ENCODE measurements around the gene MTPN.

MTPN gene

GRCh38 chr7:135899458-135900064, 77.6 kb downstream of the MTPN start:
- Histone ChIP-seq H3K4me3 (ENCODE audit: low read length) (no peak overlapping the region), H4K20me1 (ENCODE audit: insufficient read depth, low read length) (no peaks in the 10 kb centered on the region), H3K36me3 (replicated peaks; ENCODE audit: insufficient read depth, low read length) (no peaks in the 10 kb centered on the region), H3K79me2 (ENCODE audit: low read length) (no peaks in the 10 kb centered on the region), H3K27ac (ENCODE audit: low read length) (no peak overlapping the region), H2AFZ (ENCODE audit: low read length) (no peak overlapping the region), H3K27me3 (replicated peaks; ENCODE audit: insufficient read depth, low read length) (no peaks in the 10 kb centered on the region), H3K9ac (ENCODE audit: low read length) (no peak overlapping the region), H3K9me3 (replicated peaks; ENCODE audit: insufficient read depth, low read length) (no peaks in the 10 kb centered on the region), H3K9me2 (replicated peaks; ENCODE audit: insufficient read depth, low read length) (no peaks in the 10 kb centered on the region), H3K4me2 (ENCODE audit: low read depth, low read length) (no peak overlapping the region), H3K4me1 (ENCODE audit: low read length) (no peaks in the 10 kb centered on the region), H3F3A (ENCODE audit: insufficient read depth, low read length) (no peaks in the 10 kb centered on the region)
- no peak for TF ChIP-seq EZH2 (optimal IDR thresholded peaks at IDR 0.05; ENCODE audit: low read depth, low read length)
- TF ChIP-seq EZH2phosphoT487 (IDR thresholded peaks at IDR 0.05; ENCODE audit: low read length), result no peak
- TF ChIP-seq CTCF (IDR thresholded peaks at IDR 0.05; ENCODE audit: low read length), result no peak
- no peak for DNase-seq

GRCh38 chr7:135898226-135898625, 78.9 kb downstream of the MTPN start:
- Histone ChIP-seq H3K27me3 (replicated peaks; ENCODE audit: insufficient read depth, low read length) (no peaks in the 10 kb centered on the region), H2AFZ (ENCODE audit: low read length) (no peak overlapping the region), H3K36me3 (replicated peaks; ENCODE audit: insufficient read depth, low read length) (no peaks in the 10 kb centered on the region), H3K79me2 (ENCODE audit: low read length) (no peaks in the 10 kb centered on the region), H3K9ac (ENCODE audit: low read length) (no peak overlapping the region), H3F3A (ENCODE audit: insufficient read depth, low read length) (no peaks in the 10 kb centered on the region), H3K27ac (ENCODE audit: low read length) (no peak overlapping the region), H3K4me2 (ENCODE audit: low read depth, low read length) (no peak overlapping the region), H3K9me2 (replicated peaks; ENCODE audit: insufficient read depth, low read length) (no peaks in the 10 kb centered on the region), H3K4me3 (ENCODE audit: low read length) (no peak overlapping the region), H3K9me3 (replicated peaks; ENCODE audit: insufficient read depth, low read length) (no peaks in the 10 kb centered on the region), H3K4me1 (ENCODE audit: low read length) (no peaks in the 10 kb centered on the region), H4K20me1 (ENCODE audit: insufficient read depth, low read length) (no peaks in the 10 kb centered on the region)
- TF ChIP-seq EZH2phosphoT487 (IDR thresholded peaks at IDR 0.05; ENCODE audit: low read length), result no peak
- DNase-seq, result no peak

GRCh38 chr7:135894816-135895215, 82.3 kb downstream of the MTPN start:
- no peaks in the 10 kb centered on the region for H3F3A ChIP-seq (ENCODE audit: insufficient read depth, low read length)
- no peak for DNase-seq
- no peaks in the 10 kb centered on the region for H3K36me3 ChIP-seq (replicated peaks; ENCODE audit: insufficient read depth, low read length)
- no peak overlapping the region for H3K4me2 ChIP-seq (ENCODE audit: low read depth, low read length)
- H4K20me1 ChIP-seq (ENCODE audit: insufficient read depth, low read length), result no peaks in the 10 kb centered on the region
- H3K79me2 ChIP-seq (ENCODE audit: low read length), result no peaks in the 10 kb centered on the region
- H3K27ac ChIP-seq (ENCODE audit: low read length), result no peak overlapping the region
- H2AFZ ChIP-seq (ENCODE audit: low read length), result no peak overlapping the region
- H3K27me3 ChIP-seq (replicated peaks; ENCODE audit: insufficient read depth, low read length), result no peaks in the 10 kb centered on the region
- no peaks in the 10 kb centered on the region for H3K4me1 ChIP-seq (ENCODE audit: low read length)
- no peak overlapping the region for H3K4me3 ChIP-seq (ENCODE audit: low read length)
- no peak for TF ChIP-seq CTCF (IDR thresholded peaks at IDR 0.05; ENCODE audit: low read length)
- TF ChIP-seq EZH2phosphoT487 (IDR thresholded peaks at IDR 0.05; ENCODE audit: low read length), result no peak
- no peak for TF ChIP-seq EZH2 (optimal IDR thresholded peaks at IDR 0.05; ENCODE audit: low read depth, low read length)
- 0 out of 2 replicates have a peak, but pooled peaks cover 4% of the 10 kb centered on the region for H3K9me2 ChIP-seq (replicated peaks; ENCODE audit: insufficient read depth, low read length)
- no peak overlapping the region for H3K9ac ChIP-seq (ENCODE audit: low read length)
- H3K9me3 ChIP-seq (replicated peaks; ENCODE audit: insufficient read depth, low read length), result no peaks in the 10 kb centered on the region

GRCh38 chr7:135889823-135890222, 87.3 kb downstream of the MTPN start:
- no peaks in the 10 kb centered on the region for H3K9me3 ChIP-seq (replicated peaks; ENCODE audit: insufficient read depth, low read length)
- H3K4me1 ChIP-seq (ENCODE audit: low read length), result no peaks in the 10 kb centered on the region
- H3K79me2 ChIP-seq (ENCODE audit: low read length), result no peaks in the 10 kb centered on the region
- no peak overlapping the region for H3K9ac ChIP-seq (ENCODE audit: low read length)
- no peaks in the 10 kb centered on the region for H3F3A ChIP-seq (ENCODE audit: insufficient read depth, low read length)
- no peaks in the 10 kb centered on the region for H4K20me1 ChIP-seq (ENCODE audit: insufficient read depth, low read length)
- 0 out of 2 replicates have a peak, but pooled peaks cover 4% of the 10 kb centered on the region for H3K9me2 ChIP-seq (replicated peaks; ENCODE audit: insufficient read depth, low read length)
- H3K36me3 ChIP-seq (replicated peaks; ENCODE audit: insufficient read depth, low read length), result no peaks in the 10 kb centered on the region
- no peak overlapping the region for H2AFZ ChIP-seq (ENCODE audit: low read length)
- no peak for TF ChIP-seq CTCF (IDR thresholded peaks at IDR 0.05; ENCODE audit: low read length)
- TF ChIP-seq EZH2phosphoT487 (IDR thresholded peaks at IDR 0.05; ENCODE audit: low read length), result no peak
- TF ChIP-seq EZH2 (optimal IDR thresholded peaks at IDR 0.05; ENCODE audit: low read depth, low read length), result no peak
- no peak overlapping the region for H3K4me2 ChIP-seq (ENCODE audit: low read depth, low read length)
- no peaks in the 10 kb centered on the region for H3K27me3 ChIP-seq (replicated peaks; ENCODE audit: insufficient read depth, low read length)
- no peak for DNase-seq
- H3K27ac ChIP-seq (ENCODE audit: low read length), result no peak overlapping the region
- no peak overlapping the region for H3K4me3 ChIP-seq (ENCODE audit: low read length)

All from MM.1S (cell line).